SKM-1 treated with dmso at 0.1 percent for 144 hours (cell line): ENCODE data around the gene TUB.

ENCODE experiments used
- DNase-seq: peaks from one replicate; lab custom pipeline; 2025; ENCODE audit not compliant: unreplicated experiment; lab: John Stamatoyannopoulos, UW

Gene TUB

GRCh38 chr11:8067929-8068575, 13.0 kb upstream of the TUB start:
- DNase-seq, result no peak

- DNase-seq, result no peak
Observed at GRCh38 chr11:8068605-8069221, 12.3 kb upstream of the TUB start.

GRCh38 chr11:8069771-8070170, 11.2 kb upstream of the TUB start:
- no peak for DNase-seq

GRCh38 chr11:8070417-8071115, 10.4 kb upstream of the TUB start:
- DNase-seq, result peak; percentile 29

GRCh38 chr11:8071616-8072581, 9.1 kb upstream of the TUB start:
- no peak for DNase-seq

GRCh38 chr11:8075119-8075726, 5.8 kb upstream of the TUB start:
- DNase-seq, result no peak

- DNase-seq, result no peak
Observed at GRCh38 chr11:8079111-8079675, 1.8 kb upstream of the TUB start.

- DNase-seq, result no peak
Observed at GRCh38 chr11:8080069-8080670, 841 bp upstream of the TUB start.

GRCh38 chr11:8081591-8082250, 710 bp downstream of the TUB start:
- no peak for DNase-seq

- DNase-seq, result no peak
Observed at GRCh38 chr11:8082391-8083087, 1.5 kb downstream of the TUB start.

- DNase-seq, result no peak
Observed at GRCh38 chr11:8083088-8083395, 2.0 kb downstream of the TUB start.

GRCh38 chr11:8083871-8084281, 2.9 kb downstream of the TUB start:
- DNase-seq, result no peak

GRCh38 chr11:8084352-8084751, 3.3 kb downstream of the TUB start:
- no peak for DNase-seq

GRCh38 chr11:8085011-8085645, 4.1 kb downstream of the TUB start:
- DNase-seq, result no peak

GRCh38 chr11:8086001-8086479, 5.0 kb downstream of the TUB start:
- DNase-seq, result no peak

GRCh38 chr11:8086571-8086970, 5.6 kb downstream of the TUB start:
- no peak for DNase-seq

GRCh38 chr11:8087185-8087584, 6.2 kb downstream of the TUB start:
- no peak for DNase-seq

GRCh38 chr11:8087756-8088155, 6.7 kb downstream of the TUB start:
- no peak for DNase-seq
